ENCODE results near the gene ADAMTS8. TPM values are rescaled to one million over a fixed set of nuclear protein-coding genes. Genes with fewer than 3 reads are reported as not detected.

ADAMTS8 gene
- total RNA-seq, 3 donors from 2014 or later (not counting 1 experiment from before 2014, with no cell fraction given) = not detected

- H3K27ac Mint-ChIP-seq = no peak overlapping the region
- H3K4me1 Mint-ChIP-seq = peaks cover 5 to 17% of the 10 kb centered on the region in 2 donors
- H3K4me3 ChIP-seq (ENCODE audit: low read length) = no peak overlapping the region
- peaks cover 34 to 61% of the 10 kb centered on the region in 2 donors for H3K27me3 Mint-ChIP-seq (ENCODE audit: low read depth in 2 of 2)
- peaks cover 20% of the 10 kb centered on the region for H3K4me1 ChIP-seq (ENCODE audit: control insufficient read depth, insufficient read depth, low read length)
- ATAC-seq (no peak), DNase-seq (no peak)
- no peak overlapping the region for H3K27ac ChIP-seq (ENCODE audit: low read length)
- no peak for TF ChIP-seq CTCF (IDR thresholded peaks at IDR 0.05)
- no peaks in the 10 kb centered on the region for H3K9me3 Mint-ChIP-seq
- WGBS (ENCODE audit: insufficient coverage) = 91% methylated on average over 6 of the region's 6 CpGs
- H3K36me3 ChIP-seq (ENCODE audit: control insufficient read depth, insufficient read depth, low read length) = no peaks in the 10 kb centered on the region
- intact Hi-C loops (cut with micrococcal nuclease) = no loop called here
- peaks cover 14% of the 10 kb centered on the region for H3K27me3 ChIP-seq (ENCODE audit: control insufficient read depth, insufficient read depth, low read length)
- no peaks in the 10 kb centered on the region for H3K36me3 Mint-ChIP-seq
- no peaks in the 10 kb centered on the region for H3K9me3 ChIP-seq (ENCODE audit: control insufficient read depth, insufficient read depth, low read length)
- H3K4me3 Mint-ChIP-seq = no peak overlapping the region
Observed at GRCh38 chr11:130451231-130452019, 23.0 kb upstream of the ADAMTS8 start.

- no peaks in the 10 kb centered on the region for H3K36me3 ChIP-seq (ENCODE audit: control insufficient read depth, insufficient read depth, low read length)
- H3K4me1 ChIP-seq (ENCODE audit: control insufficient read depth, insufficient read depth, low read length) = peaks cover 20% of the 10 kb centered on the region
- 32% methylated on average over 34 of the region's 34 CpGs for WGBS (ENCODE audit: insufficient coverage)
- Mint-ChIP-seq H3K36me3 (no peaks in the 10 kb centered on the region), H3K4me3 (peak overlapping the region; percentile 67), H3K4me1 (peaks cover 5 to 17% of the 10 kb centered on the region in 2 donors), H3K27me3 (ENCODE audit: low read depth in 2 of 2) (peaks cover 35 to 54% of the 10 kb centered on the region in 2 donors), H3K9me3 (no peaks in the 10 kb centered on the region), H3K27ac (no peak overlapping the region)
- H3K27ac ChIP-seq (ENCODE audit: low read length) = no peak overlapping the region
- no peak for TF ChIP-seq CTCF (IDR thresholded peaks at IDR 0.05)
- DNase-seq = no peak
- H3K4me3 ChIP-seq (ENCODE audit: low read length) = no peak overlapping the region
- ATAC-seq = no peak
- H3K9me3 ChIP-seq (ENCODE audit: control insufficient read depth, insufficient read depth, low read length) = no peaks in the 10 kb centered on the region
- peaks cover 14% of the 10 kb centered on the region for H3K27me3 ChIP-seq (ENCODE audit: control insufficient read depth, insufficient read depth, low read length)
- intact Hi-C loops (cut with micrococcal nuclease) = no loop called here
Observed at GRCh38 chr11:130449996-130450769, 21.8 kb upstream of the ADAMTS8 start.

GRCh38 chr11:130449310-130449990 lies 21.0 kb upstream of the ADAMTS8 start:
- peaks cover 5 to 17% of the 10 kb centered on the region in 2 donors for H3K4me1 Mint-ChIP-seq
- 5% methylated on average over 64 of the region's 64 CpGs for WGBS (ENCODE audit: insufficient coverage)
- H3K27ac ChIP-seq (ENCODE audit: low read length) = no peak overlapping the region
- H3K4me1 ChIP-seq (ENCODE audit: control insufficient read depth, insufficient read depth, low read length) = peaks cover 20% of the 10 kb centered on the region
- no peak for DNase-seq
- H3K4me3 ChIP-seq (ENCODE audit: low read length) = no peak overlapping the region
- peak overlapping the region; percentile 82 for H3K4me3 Mint-ChIP-seq
- intact Hi-C loops (cut with micrococcal nuclease) = no loop called here
- H3K27me3 ChIP-seq (ENCODE audit: control insufficient read depth, insufficient read depth, low read length) = peaks cover 14% of the 10 kb centered on the region
- H3K9me3 ChIP-seq (ENCODE audit: control insufficient read depth, insufficient read depth, low read length) = no peaks in the 10 kb centered on the region
- peaks cover 36 to 48% of the 10 kb centered on the region in 2 donors for H3K27me3 Mint-ChIP-seq (ENCODE audit: low read depth in 2 of 2)
- TF ChIP-seq CTCF (IDR thresholded peaks at IDR 0.05) = no peak
- ATAC-seq = no peak
- H3K27ac Mint-ChIP-seq = no peak overlapping the region
- no peaks in the 10 kb centered on the region for H3K36me3 ChIP-seq (ENCODE audit: control insufficient read depth, insufficient read depth, low read length)
- H3K9me3 Mint-ChIP-seq = no peaks in the 10 kb centered on the region
- H3K36me3 Mint-ChIP-seq = no peaks in the 10 kb centered on the region

Data from natural killer cell (primary cell).